ENCODE results near the gene TBX18.

TBX18 gene

GRCh38 chr6:84667252-84668213 lies 96.9 kb downstream of the TBX18 start:
- no peak for DNase-seq

- DNase-seq = no peak
Measured at GRCh38 chr6:84665401-84665800, 99.0 kb downstream of the TBX18 start.

GRCh38 chr6:84663866-84664265 lies 100.5 kb downstream of the TBX18 start:
- no peak for DNase-seq

- DNase-seq = no peak
Measured at GRCh38 chr6:84657486-84657885, 106.9 kb downstream of the TBX18 start.

GRCh38 chr6:84657025-84657424 lies 107.4 kb downstream of the TBX18 start:
- no peak for DNase-seq

- DNase-seq = no peak
Measured at GRCh38 chr6:84653027-84653551, 111.3 kb downstream of the TBX18 start.

GRCh38 chr6:84652356-84653026 lies 111.9 kb downstream of the TBX18 start:
- no peak for DNase-seq

- DNase-seq = no peak
Measured at GRCh38 chr6:84651583-84651982, 112.8 kb downstream of the TBX18 start.

GRCh38 chr6:84648444-84648843 lies 116.0 kb downstream of the TBX18 start:
- DNase-seq = no peak

GRCh38 chr6:84645563-84646266 lies 118.7 kb downstream of the TBX18 start:
- DNase-seq = no peak

GRCh38 chr6:84645000-84645399 lies 119.4 kb downstream of the TBX18 start:
- DNase-seq = no peak

GRCh38 chr6:84643778-84644177 lies 120.6 kb downstream of the TBX18 start:
- DNase-seq = no peak

GRCh38 chr6:84641076-84641475 lies 123.3 kb downstream of the TBX18 start:
- no peak for DNase-seq

GRCh38 chr6:84639396-84639795 lies 125.0 kb downstream of the TBX18 start:
- DNase-seq = no peak

- DNase-seq = no peak
Measured at GRCh38 chr6:84638286-84638685, 126.1 kb downstream of the TBX18 start.
